K562 (cell line): ENCODE measurements around the gene PIK3R1. TPM values are rescaled to one million over a fixed set of nuclear protein-coding genes. Genes with fewer than 3 reads are reported as not detected.

Experiments used
- FIP1L1 ChIP-seq: fragments of 200-400 bp; formaldehyde crosslinking; IDR thresholded peaks from 2 replicates; pipeline ENCODE4 v1.6.1; 2018; ENCODE audit warnings: mild to moderate bottlenecking, low read depth, low read length; ENCODE audit not compliant: poor library complexity, severe bottlenecking
- OTX1 ChIP-seq: fragments of 450-650 bp; formaldehyde crosslinking; IDR thresholded peaks from 2 replicates; pipeline ENCODE4 v1.4.0; 2022; ENCODE audit warnings: mild to moderate bottlenecking
- PML ChIP-seq: IDR thresholded peaks from 2 replicates; pipeline ENCODE4 v1.6.1; 2012; ENCODE audit warnings: low read length, inconsistent platforms
- RBM25 ChIP-seq: fragments of 200-400 bp; formaldehyde crosslinking; IDR thresholded peaks from 2 replicates; pipeline ENCODE4 v1.6.1; 2018; ENCODE audit warnings: low read length, low read depth, moderate library complexity; ENCODE audit not compliant: severe bottlenecking
- RUNX1 ChIP-seq: sonication (generic); IDR thresholded peaks from 2 replicates; pipeline ENCODE4 v1.6.1; 2016; ENCODE audit warnings: antibody characterized with exemption, low read depth
- TOE1 ChIP-seq, 2 experiments: fragments of 450-650 bp in 1 of 2; sonication (generic) in 1 of 2; formaldehyde crosslinking in 1 of 2; IDR thresholded peaks; 2 replicates each; pipeline versions ENCODE4 v1.7.1 to v1.8.0; 2016 to 2022; ENCODE audit warnings: borderline replicate concordance in 2 of 2, mild to moderate bottlenecking in 2 of 2, antibody characterized with exemption in 1 of 2, inconsistent platforms in 1 of 2, low read depth in 1 of 2, missing genetic modification reagents in 1 of 2, moderate library complexity in 1 of 2
- ZBTB8A ChIP-seq: fragments of 450-650 bp; IDR thresholded peaks from 2 replicates; pipeline ENCODE4 v1.6.1; 2018; ENCODE audit warnings: mild to moderate bottlenecking, moderate library complexity; ENCODE audit not compliant: partially characterized antibody
- ZFPM2 ChIP-seq: fragments of 250-450 bp; sonication (Bioruptor Pico); IDR thresholded peaks from 2 replicates; pipeline ENCODE4 v1.5.1; 2022; ENCODE audit warnings: mild to moderate bottlenecking
- ZNF224 ChIP-seq: sonication (generic); formaldehyde crosslinking; IDR thresholded peaks from 2 replicates; pipeline ENCODE4 v1.8.0; 2022; ENCODE audit warnings: mild to moderate bottlenecking, missing genetic modification reagents
- polyA plus RNA-seq, 8 experiments: library from polyadenylated mRNA; depleted of rRNA in 4 of 8; stranded (reverse) in 5 of 8; unstranded in 3 of 8; fragments of >200 nt; fragmentation: Nextera tagmentation in 2 of 8; fragmentation: Illumina TruSeq in 1 of 8; extraction: Ambion mirVana in 2 of 8; extraction: Trizol in 1 of 8; gene quantifications; 2 replicates each; pipeline versions ENCODE4 v1.2.1 to v1.2.3, GENCODE V29; 2011 to 2014; ENCODE audit warnings: inconsistent platforms in 1 of 8, missing spikeins in 1 of 8
- total RNA-seq, 7 experiments: library from RNA; depleted of rRNA in 6 of 7; stranded (reverse); fragments of >200 nt in 6 of 7; fragmentation: Illumina TruSeq in 2 of 7; extraction: Trizol in 2 of 7; gene quantifications; 2 replicates each; pipeline versions ENCODE4 v1.2.1 to v1.2.3, GENCODE V29; 2011 to 2021; ENCODE audit warnings: low replicate concordance in 1 of 7
- TF ChIP-seq, protein P1 (sequence below): fragments of 450-650 bp; IDR thresholded peaks from 2 replicates; pipeline ENCODE4 v1.6.1; 2016; ENCODE audit warnings: missing biosample characterization, missing genetic modification characterization
- TF ChIP-seq, protein P2 (sequence below), 2 experiments: fragments of 450-650 bp; formaldehyde crosslinking in 1 of 2; IDR thresholded peaks; 2 replicates each; pipeline versions ENCODE4 v1.4.0 to v1.6.1; 2014 to 2020; ENCODE audit warnings: mild to moderate bottlenecking in 2 of 2, borderline replicate concordance in 1 of 2, low read depth in 1 of 2
- TF ChIP-seq, protein P3 (sequence below): fragments of 250-450 bp; sonication (Bioruptor Pico); IDR thresholded peaks from 2 replicates; pipeline ENCODE4 v1.4.0; 2020; ENCODE audit warnings: mild to moderate bottlenecking, moderate library complexity
- TF ChIP-seq, protein P4 (sequence below): sonication (generic); formaldehyde crosslinking; IDR thresholded peaks from 2 replicates; pipeline ENCODE4 v1.8.0; 2022; ENCODE audit warnings: missing genetic modification reagents, mild to moderate bottlenecking, moderate library complexity, borderline replicate concordance
- TF ChIP-seq, protein P5 (sequence below), 2 experiments: fragments of 450-650 bp; conservative IDR thresholded peaks; 2 replicates each; pipeline ENCODE4 v1.6.1; 2017; ENCODE audit warnings: mild to moderate bottlenecking in 2 of 2, moderate library complexity in 2 of 2

Gene PIK3R1
- total and polyA plus RNA-seq, 9 of the 15 experiments (the other 6 are each of a cell fraction or from before 2014, with no cell fraction given), result 1.1 to 9.7 (median 4.8) TPM

DNA sequence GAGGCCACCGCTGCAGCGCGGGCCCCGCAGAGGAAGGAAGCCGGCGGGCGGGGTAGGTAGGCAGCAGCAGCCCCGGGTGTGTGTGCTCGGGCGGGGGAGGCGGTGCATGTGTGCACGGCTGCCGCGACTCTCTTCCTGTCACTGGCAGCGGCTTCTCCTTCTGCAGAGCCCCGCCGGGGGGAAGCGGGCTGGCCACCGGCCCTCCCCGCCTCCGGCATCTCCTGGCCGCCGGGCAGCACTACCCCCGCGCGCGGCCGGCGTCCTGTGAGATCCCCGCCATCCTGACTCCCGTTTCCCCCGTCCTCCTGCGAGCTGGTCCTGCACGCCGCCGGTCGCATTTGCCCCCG lies 315 bp downstream of the PIK3R1 start (continued):
- TF ChIP-seq, protein P1, sequence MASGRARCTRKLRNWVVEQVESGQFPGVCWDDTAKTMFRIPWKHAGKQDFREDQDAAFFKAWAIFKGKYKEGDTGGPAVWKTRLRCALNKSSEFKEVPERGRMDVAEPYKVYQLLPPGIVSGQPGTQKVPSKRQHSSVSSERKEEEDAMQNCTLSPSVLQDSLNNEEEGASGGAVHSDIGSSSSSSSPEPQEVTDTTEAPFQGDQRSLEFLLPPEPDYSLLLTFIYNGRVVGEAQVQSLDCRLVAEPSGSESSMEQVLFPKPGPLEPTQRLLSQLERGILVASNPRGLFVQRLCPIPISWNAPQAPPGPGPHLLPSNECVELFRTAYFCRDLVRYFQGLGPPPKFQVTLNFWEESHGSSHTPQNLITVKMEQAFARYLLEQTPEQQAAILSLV (tag), result no peak
- TF ChIP-seq FIP1L1 (no peak), TOE1 (IDR thresholded peaks at IDR 0.05; ENCODE audit: borderline replicate concordance) (no peak), TOE1 (CRISPR knock-in tag; IDR thresholded peaks at IDR 0.05; ENCODE audit: borderline replicate concordance, low read depth) (no peak), ZFPM2 (no peak), RUNX1 (no peak), OTX1 (no peak), RBM25 (no peak), ZNF224 (CRISPR knock-in tag) (no peak), PML (no peak), ZBTB8A (no peak)
- TF ChIP-seq, protein P2, sequence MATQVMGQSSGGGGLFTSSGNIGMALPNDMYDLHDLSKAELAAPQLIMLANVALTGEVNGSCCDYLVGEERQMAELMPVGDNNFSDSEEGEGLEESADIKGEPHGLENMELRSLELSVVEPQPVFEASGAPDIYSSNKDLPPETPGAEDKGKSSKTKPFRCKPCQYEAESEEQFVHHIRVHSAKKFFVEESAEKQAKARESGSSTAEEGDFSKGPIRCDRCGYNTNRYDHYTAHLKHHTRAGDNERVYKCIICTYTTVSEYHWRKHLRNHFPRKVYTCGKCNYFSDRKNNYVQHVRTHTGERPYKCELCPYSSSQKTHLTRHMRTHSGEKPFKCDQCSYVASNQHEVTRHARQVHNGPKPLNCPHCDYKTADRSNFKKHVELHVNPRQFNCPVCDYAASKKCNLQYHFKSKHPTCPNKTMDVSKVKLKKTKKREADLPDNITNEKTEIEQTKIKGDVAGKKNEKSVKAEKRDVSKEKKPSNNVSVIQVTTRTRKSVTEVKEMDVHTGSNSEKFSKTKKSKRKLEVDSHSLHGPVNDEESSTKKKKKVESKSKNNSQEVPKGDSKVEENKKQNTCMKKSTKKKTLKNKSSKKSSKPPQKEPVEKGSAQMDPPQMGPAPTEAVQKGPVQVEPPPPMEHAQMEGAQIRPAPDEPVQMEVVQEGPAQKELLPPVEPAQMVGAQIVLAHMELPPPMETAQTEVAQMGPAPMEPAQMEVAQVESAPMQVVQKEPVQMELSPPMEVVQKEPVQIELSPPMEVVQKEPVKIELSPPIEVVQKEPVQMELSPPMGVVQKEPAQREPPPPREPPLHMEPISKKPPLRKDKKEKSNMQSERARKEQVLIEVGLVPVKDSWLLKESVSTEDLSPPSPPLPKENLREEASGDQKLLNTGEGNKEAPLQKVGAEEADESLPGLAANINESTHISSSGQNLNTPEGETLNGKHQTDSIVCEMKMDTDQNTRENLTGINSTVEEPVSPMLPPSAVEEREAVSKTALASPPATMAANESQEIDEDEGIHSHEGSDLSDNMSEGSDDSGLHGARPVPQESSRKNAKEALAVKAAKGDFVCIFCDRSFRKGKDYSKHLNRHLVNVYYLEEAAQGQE (IDR thresholded peaks at IDR 0.05; ENCODE audit: borderline replicate concordance), result no peak
- TF ChIP-seq, protein P2 (CRISPR knock-in tag; IDR thresholded peaks at IDR 0.05; ENCODE audit: low read depth), result 0 out of 2 replicates have a peak, but pooled peaks have one; percentile 9
- TF ChIP-seq, protein P3, sequence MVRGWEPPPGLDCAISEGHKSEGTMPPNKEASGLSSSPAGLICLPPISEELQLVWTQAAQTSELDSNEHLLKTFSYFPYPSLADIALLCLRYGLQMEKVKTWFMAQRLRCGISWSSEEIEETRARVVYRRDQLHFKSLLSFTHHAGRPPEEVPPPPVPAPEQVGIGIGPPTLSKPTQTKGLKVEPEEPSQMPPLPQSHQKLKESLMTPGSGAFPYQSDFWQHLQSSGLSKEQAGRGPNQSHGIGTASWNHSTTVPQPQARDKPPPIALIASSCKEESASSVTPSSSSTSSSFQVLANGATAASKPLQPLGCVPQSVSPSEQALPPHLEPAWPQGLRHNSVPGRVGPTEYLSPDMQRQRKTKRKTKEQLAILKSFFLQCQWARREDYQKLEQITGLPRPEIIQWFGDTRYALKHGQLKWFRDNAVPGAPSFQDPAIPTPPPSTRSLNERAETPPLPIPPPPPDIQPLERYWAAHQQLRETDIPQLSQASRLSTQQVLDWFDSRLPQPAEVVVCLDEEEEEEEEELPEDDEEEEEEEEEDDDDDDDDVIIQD, result no peak
- TF ChIP-seq, protein P4, sequence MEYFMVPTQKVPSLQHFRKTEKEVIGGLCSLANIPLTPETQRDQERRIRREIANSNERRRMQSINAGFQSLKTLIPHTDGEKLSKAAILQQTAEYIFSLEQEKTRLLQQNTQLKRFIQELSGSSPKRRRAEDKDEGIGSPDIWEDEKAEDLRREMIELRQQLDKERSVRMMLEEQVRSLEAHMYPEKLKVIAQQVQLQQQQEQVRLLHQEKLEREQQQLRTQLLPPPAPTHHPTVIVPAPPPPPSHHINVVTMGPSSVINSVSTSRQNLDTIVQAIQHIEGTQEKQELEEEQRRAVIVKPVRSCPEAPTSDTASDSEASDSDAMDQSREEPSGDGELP, result peak; percentile 5; the same call in 1 of the 2 replicates
- TF ChIP-seq, protein P5, sequence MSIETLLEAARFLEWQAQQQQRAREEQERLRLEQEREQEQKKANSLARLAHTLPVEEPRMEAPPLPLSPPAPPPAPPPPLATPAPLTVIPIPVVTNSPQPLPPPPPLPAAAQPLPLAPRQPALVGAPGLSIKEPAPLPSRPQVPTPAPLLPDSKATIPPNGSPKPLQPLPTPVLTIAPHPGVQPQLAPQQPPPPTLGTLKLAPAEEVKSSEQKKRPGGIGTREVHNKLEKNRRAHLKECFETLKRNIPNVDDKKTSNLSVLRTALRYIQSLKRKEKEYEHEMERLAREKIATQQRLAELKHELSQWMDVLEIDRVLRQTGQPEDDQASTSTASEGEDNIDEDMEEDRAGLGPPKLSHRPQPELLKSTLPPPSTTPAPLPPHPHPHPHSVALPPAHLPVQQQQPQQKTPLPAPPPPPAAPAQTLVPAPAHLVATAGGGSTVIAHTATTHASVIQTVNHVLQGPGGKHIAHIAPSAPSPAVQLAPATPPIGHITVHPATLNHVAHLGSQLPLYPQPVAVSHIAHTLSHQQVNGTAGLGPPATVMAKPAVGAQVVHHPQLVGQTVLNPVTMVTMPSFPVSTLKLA (conservative IDR thresholded peaks at IDR 0.05), result peak in 1 of 2 experiments; percentile 70; a peak in 1 of 4 replicates
